SK-N-SH (cell line): ENCODE data around the gene MRRF.

Source experiments
- CTCF ChIP-seq: fragments of 200-600 bp; sonication (generic); IDR thresholded peaks from 2 replicates; pipeline ENCODE4 v1.6.1; 2017; ENCODE audit warnings: antibody characterized with exemption, mild to moderate bottlenecking, moderate library complexity
- JUND ChIP-seq: IDR thresholded peaks from 2 replicates; pipeline ENCODE4 v1.4.0; 2012
- PBX3 ChIP-seq: IDR thresholded peaks from 2 replicates; pipeline ENCODE4; 2012
- POLR2AphosphoS5 ChIP-seq: IDR thresholded peaks from 2 replicates; pipeline ENCODE4 v1.6.1; 2012; ENCODE audit warnings: low read depth, low read length
- RCOR1 ChIP-seq: fragments of 150-350 bp; IDR thresholded peaks from 2 replicates; pipeline ENCODE4 v1.6.1; 2017; ENCODE audit warnings: antibody characterized with exemption, low read length
- TCF12 ChIP-seq: IDR thresholded peaks from 2 replicates; pipeline ENCODE4 v1.4.0; 2012
- TEAD4 ChIP-seq: IDR thresholded peaks from 2 replicates; pipeline ENCODE4 v1.4.0; 2012; ENCODE audit warnings: mild to moderate bottlenecking, borderline replicate concordance; ENCODE audit not compliant: insufficient read depth
- USF2 ChIP-seq: fragments of 150-350 bp; IDR thresholded peaks from 2 replicates; pipeline ENCODE4 v1.6.1; 2017; ENCODE audit warnings: antibody characterized with exemption, low read length, low read depth, borderline replicate concordance
- TF ChIP-seq, protein P1 (sequence below): IDR thresholded peaks from 2 replicates; pipeline ENCODE4 v1.6.1; 2012; ENCODE audit warnings: mild to moderate bottlenecking, low read depth, low read length, moderate library complexity

- no peak for TF ChIP-seq CTCF
- TF ChIP-seq, protein P1, sequence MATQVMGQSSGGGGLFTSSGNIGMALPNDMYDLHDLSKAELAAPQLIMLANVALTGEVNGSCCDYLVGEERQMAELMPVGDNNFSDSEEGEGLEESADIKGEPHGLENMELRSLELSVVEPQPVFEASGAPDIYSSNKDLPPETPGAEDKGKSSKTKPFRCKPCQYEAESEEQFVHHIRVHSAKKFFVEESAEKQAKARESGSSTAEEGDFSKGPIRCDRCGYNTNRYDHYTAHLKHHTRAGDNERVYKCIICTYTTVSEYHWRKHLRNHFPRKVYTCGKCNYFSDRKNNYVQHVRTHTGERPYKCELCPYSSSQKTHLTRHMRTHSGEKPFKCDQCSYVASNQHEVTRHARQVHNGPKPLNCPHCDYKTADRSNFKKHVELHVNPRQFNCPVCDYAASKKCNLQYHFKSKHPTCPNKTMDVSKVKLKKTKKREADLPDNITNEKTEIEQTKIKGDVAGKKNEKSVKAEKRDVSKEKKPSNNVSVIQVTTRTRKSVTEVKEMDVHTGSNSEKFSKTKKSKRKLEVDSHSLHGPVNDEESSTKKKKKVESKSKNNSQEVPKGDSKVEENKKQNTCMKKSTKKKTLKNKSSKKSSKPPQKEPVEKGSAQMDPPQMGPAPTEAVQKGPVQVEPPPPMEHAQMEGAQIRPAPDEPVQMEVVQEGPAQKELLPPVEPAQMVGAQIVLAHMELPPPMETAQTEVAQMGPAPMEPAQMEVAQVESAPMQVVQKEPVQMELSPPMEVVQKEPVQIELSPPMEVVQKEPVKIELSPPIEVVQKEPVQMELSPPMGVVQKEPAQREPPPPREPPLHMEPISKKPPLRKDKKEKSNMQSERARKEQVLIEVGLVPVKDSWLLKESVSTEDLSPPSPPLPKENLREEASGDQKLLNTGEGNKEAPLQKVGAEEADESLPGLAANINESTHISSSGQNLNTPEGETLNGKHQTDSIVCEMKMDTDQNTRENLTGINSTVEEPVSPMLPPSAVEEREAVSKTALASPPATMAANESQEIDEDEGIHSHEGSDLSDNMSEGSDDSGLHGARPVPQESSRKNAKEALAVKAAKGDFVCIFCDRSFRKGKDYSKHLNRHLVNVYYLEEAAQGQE = no peak
- TF ChIP-seq TEAD4 = no peak
- no peak for TF ChIP-seq TCF12
- TF ChIP-seq RCOR1 = no peak
- TF ChIP-seq POLR2AphosphoS5 = no peak
- no peak for TF ChIP-seq JUND
- no peak for TF ChIP-seq PBX3
- TF ChIP-seq USF2 = no peak
Observed at GRCh38 chr9:122325124-122325523, 60.4 kb downstream of the MRRF start.
